HUES48 (cell line): ENCODE measurements around the gene NELL1.

Experiments
- H3K27ac ChIP-seq: one replicate; pipeline ENCODE4 v1.7.0; 2013; ENCODE audit warnings: low read depth, low read length, inconsistent platforms
- H3K27me3 ChIP-seq: 2 replicates; pipeline ENCODE4 v1.6.1; 2013; ENCODE audit warnings: mild to moderate bottlenecking, low read length; ENCODE audit not compliant: control insufficient read depth, insufficient read depth
- H3K36me3 ChIP-seq: 2 replicates; pipeline ENCODE4 v1.6.1; 2013; ENCODE audit warnings: low read length; ENCODE audit not compliant: control insufficient read depth, insufficient read depth
- H3K4me1 ChIP-seq: 2 replicates; pipeline ENCODE4 v1.6.1; 2013; ENCODE audit warnings: mild to moderate bottlenecking, low read length; ENCODE audit not compliant: control insufficient read depth, insufficient read depth
- H3K4me3 ChIP-seq: 2 replicates; pipeline ENCODE4 v1.5.1; 2013; ENCODE audit warnings: mild to moderate bottlenecking, low read depth, low read length
- H3K9ac ChIP-seq: 2 replicates; pipeline ENCODE4 v1.6.1; 2013; ENCODE audit warnings: mild to moderate bottlenecking, low read depth, low read length, moderate library complexity
- H3K9me3 ChIP-seq: 2 replicates; pipeline ENCODE4 v1.6.1; 2013; ENCODE audit warnings: low read length; ENCODE audit not compliant: control insufficient read depth, insufficient read depth

Gene NELL1

GRCh38 chr11:21026685-21027084 is 357.3 kb downstream of the NELL1 start:
- Histone ChIP-seq H3K4me3 (no peak overlapping the region), H3K4me1 (peaks cover 25% of the 10 kb centered on the region), H3K9me3 (no peaks in the 10 kb centered on the region), H3K36me3 (no peaks in the 10 kb centered on the region), H3K27me3 (no peaks in the 10 kb centered on the region), H3K27ac (no peak overlapping the region), H3K9ac (no peak overlapping the region)

GRCh38 chr11:21037850-21038249 is 368.5 kb downstream of the NELL1 start:
- H3K9me3 ChIP-seq, result no peaks in the 10 kb centered on the region

GRCh38 chr11:21038801-21039200 is 369.4 kb downstream of the NELL1 start:
- Histone ChIP-seq H3K9me3 (no peaks in the 10 kb centered on the region), H3K36me3 (no peaks in the 10 kb centered on the region), H3K27me3 (no peaks in the 10 kb centered on the region), H3K4me1 (no peaks in the 10 kb centered on the region), H3K4me3 (no peak overlapping the region), H3K9ac (no peak overlapping the region), H3K27ac (no peak overlapping the region)

More at GRCh38 chr11:21037850-21038249, 368.5 kb downstream of the NELL1 start:
- no peak overlapping the region for H3K4me3 ChIP-seq
- no peak overlapping the region for H3K9ac ChIP-seq
- H3K27me3 ChIP-seq, result no peaks in the 10 kb centered on the region
- H3K4me1 ChIP-seq, result no peaks in the 10 kb centered on the region
- no peak overlapping the region for H3K27ac ChIP-seq
- no peaks in the 10 kb centered on the region for H3K36me3 ChIP-seq

GRCh38 chr11:21040630-21041029 is 371.2 kb downstream of the NELL1 start:
- Histone ChIP-seq H3K36me3 (no peaks in the 10 kb centered on the region), H3K9me3 (no peaks in the 10 kb centered on the region), H3K9ac (no peak overlapping the region), H3K27me3 (no peaks in the 10 kb centered on the region), H3K4me1 (no peaks in the 10 kb centered on the region), H3K27ac (no peak overlapping the region), H3K4me3 (no peak overlapping the region)

- Histone ChIP-seq H3K9me3 (no peaks in the 10 kb centered on the region), H3K27me3 (no peaks in the 10 kb centered on the region), H3K4me1 (peaks cover 5% of the 10 kb centered on the region; the same call in 1 of the 2 replicates), H3K9ac (no peak overlapping the region), H3K27ac (no peak overlapping the region), H3K4me3 (no peak overlapping the region), H3K36me3 (no peaks in the 10 kb centered on the region)
Measured at GRCh38 chr11:21048626-21049025, 379.2 kb downstream of the NELL1 start.

- peaks cover 4% of the 10 kb centered on the region; the same call in 1 of the 2 replicates for H3K4me1 ChIP-seq
- H3K9me3 ChIP-seq, result no peaks in the 10 kb centered on the region
- H3K4me3 ChIP-seq, result no peak overlapping the region
- H3K27me3 ChIP-seq, result no peaks in the 10 kb centered on the region
- H3K9ac ChIP-seq, result no peak overlapping the region
- H3K27ac ChIP-seq, result no peak overlapping the region
- H3K36me3 ChIP-seq, result no peaks in the 10 kb centered on the region
Measured at GRCh38 chr11:21053466-21053865, 384.1 kb downstream of the NELL1 start.

- no peaks in the 10 kb centered on the region for H3K9me3 ChIP-seq
- no peaks in the 10 kb centered on the region for H3K36me3 ChIP-seq
- H3K27ac ChIP-seq, result no peak overlapping the region
- H3K27me3 ChIP-seq, result no peaks in the 10 kb centered on the region
- H3K4me1 ChIP-seq, result peaks cover 4% of the 10 kb centered on the region; the same call in 1 of the 2 replicates
- H3K4me3 ChIP-seq, result no peak overlapping the region
- H3K9ac ChIP-seq, result no peak overlapping the region
Measured at GRCh38 chr11:21056644-21057043, 387.3 kb downstream of the NELL1 start.

GRCh38 chr11:21059879-21060278 is 390.5 kb downstream of the NELL1 start:
- Histone ChIP-seq H3K9ac (no peak overlapping the region), H3K4me3 (no peak overlapping the region), H3K36me3 (no peaks in the 10 kb centered on the region), H3K27ac (no peak overlapping the region), H3K27me3 (no peaks in the 10 kb centered on the region), H3K9me3 (peaks cover 10% of the 10 kb centered on the region; the same call in 1 of the 2 replicates), H3K4me1 (peaks cover 4% of the 10 kb centered on the region; the same call in 1 of the 2 replicates)

- Histone ChIP-seq H3K4me3 (no peak overlapping the region), H3K9me3 (peaks cover 10% of the 10 kb centered on the region; the same call in 1 of the 2 replicates), H3K9ac (no peak overlapping the region), H3K27me3 (no peaks in the 10 kb centered on the region), H3K27ac (peak overlapping the region; percentile 27), H3K4me1 (peaks cover 13% of the 10 kb centered on the region), H3K36me3 (no peaks in the 10 kb centered on the region)
Measured at GRCh38 chr11:21066030-21066429, 396.6 kb downstream of the NELL1 start.

- no peaks in the 10 kb centered on the region for H3K9me3 ChIP-seq
- H3K36me3 ChIP-seq, result no peaks in the 10 kb centered on the region
- H3K9ac ChIP-seq, result no peak overlapping the region
- H3K4me1 ChIP-seq, result peaks cover 19% of the 10 kb centered on the region
- no peak overlapping the region for H3K4me3 ChIP-seq
- H3K27ac ChIP-seq, result no peak overlapping the region
- no peaks in the 10 kb centered on the region for H3K27me3 ChIP-seq
Measured at GRCh38 chr11:21068886-21069285, 399.5 kb downstream of the NELL1 start.

- no peaks in the 10 kb centered on the region for H3K36me3 ChIP-seq
- H3K9me3 ChIP-seq, result no peaks in the 10 kb centered on the region
- H3K27ac ChIP-seq, result no peak overlapping the region
- peaks cover 19% of the 10 kb centered on the region for H3K4me1 ChIP-seq
- H3K27me3 ChIP-seq, result no peaks in the 10 kb centered on the region
- no peak overlapping the region for H3K4me3 ChIP-seq
- H3K9ac ChIP-seq, result no peak overlapping the region
Measured at GRCh38 chr11:21069909-21070308, 400.5 kb downstream of the NELL1 start.

GRCh38 chr11:21072558-21072957 is 403.2 kb downstream of the NELL1 start:
- Histone ChIP-seq H3K9ac (no peak overlapping the region), H3K4me3 (no peak overlapping the region), H3K9me3 (no peaks in the 10 kb centered on the region), H3K36me3 (no peaks in the 10 kb centered on the region), H3K27ac (no peak overlapping the region), H3K4me1 (peaks cover 6% of the 10 kb centered on the region; the same call in 1 of the 2 replicates), H3K27me3 (no peaks in the 10 kb centered on the region)
